Measurements from ENCODE around the gene EYS.

DNA sequence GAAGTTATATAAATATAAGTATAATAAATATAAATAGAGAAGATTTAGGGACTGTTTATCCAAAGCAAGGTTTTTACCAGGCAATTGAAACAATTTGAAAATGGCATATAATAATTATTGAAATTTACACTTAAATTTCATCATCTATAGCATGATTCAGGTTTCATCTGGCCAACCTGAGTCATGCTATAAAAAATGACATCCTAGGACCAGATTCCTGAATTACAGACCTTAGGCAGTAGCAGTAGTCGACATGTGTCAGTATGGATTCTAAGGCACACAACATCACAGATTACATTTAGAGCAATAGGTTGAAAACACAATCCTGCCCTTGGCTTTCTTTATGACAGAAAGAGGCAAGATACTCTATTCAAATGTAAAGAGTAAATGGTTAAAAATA lies 1479.2 kb downstream of the EYS start:
- TF ChIP-seq, protein P1, sequence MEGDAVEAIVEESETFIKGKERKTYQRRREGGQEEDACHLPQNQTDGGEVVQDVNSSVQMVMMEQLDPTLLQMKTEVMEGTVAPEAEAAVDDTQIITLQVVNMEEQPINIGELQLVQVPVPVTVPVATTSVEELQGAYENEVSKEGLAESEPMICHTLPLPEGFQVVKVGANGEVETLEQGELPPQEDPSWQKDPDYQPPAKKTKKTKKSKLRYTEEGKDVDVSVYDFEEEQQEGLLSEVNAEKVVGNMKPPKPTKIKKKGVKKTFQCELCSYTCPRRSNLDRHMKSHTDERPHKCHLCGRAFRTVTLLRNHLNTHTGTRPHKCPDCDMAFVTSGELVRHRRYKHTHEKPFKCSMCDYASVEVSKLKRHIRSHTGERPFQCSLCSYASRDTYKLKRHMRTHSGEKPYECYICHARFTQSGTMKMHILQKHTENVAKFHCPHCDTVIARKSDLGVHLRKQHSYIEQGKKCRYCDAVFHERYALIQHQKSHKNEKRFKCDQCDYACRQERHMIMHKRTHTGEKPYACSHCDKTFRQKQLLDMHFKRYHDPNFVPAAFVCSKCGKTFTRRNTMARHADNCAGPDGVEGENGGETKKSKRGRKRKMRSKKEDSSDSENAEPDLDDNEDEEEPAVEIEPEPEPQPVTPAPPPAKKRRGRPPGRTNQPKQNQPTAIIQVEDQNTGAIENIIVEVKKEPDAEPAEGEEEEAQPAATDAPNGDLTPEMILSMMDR (IDR thresholded peaks at IDR 0.05) = no peak
- TF ChIP-seq POLR2AphosphoS5 (IDR thresholded peaks at IDR 0.05) = no peak
- TF ChIP-seq POLR2A (IDR thresholded peaks at IDR 0.05) = no peak
